GM11168 (cell line): ENCODE measurements around the gene CBFA2T2.
"Not testable (repeated sequence)": the region's sequence is repeated elsewhere in the genome, so short reads cannot be mapped to it uniquely, and the experiment has no call there.

Experiments used
- in situ Hi-C: fragments of 300-500 bp; cut with MboI; formaldehyde crosslinking; loops from one replicate; pipeline ENCODE4 v1.12.0; 2022; ENCODE audit warnings: low sequenced_read_pairs; ENCODE audit not compliant: unreplicated experiment

The CBFA2T2 gene

DNA sequence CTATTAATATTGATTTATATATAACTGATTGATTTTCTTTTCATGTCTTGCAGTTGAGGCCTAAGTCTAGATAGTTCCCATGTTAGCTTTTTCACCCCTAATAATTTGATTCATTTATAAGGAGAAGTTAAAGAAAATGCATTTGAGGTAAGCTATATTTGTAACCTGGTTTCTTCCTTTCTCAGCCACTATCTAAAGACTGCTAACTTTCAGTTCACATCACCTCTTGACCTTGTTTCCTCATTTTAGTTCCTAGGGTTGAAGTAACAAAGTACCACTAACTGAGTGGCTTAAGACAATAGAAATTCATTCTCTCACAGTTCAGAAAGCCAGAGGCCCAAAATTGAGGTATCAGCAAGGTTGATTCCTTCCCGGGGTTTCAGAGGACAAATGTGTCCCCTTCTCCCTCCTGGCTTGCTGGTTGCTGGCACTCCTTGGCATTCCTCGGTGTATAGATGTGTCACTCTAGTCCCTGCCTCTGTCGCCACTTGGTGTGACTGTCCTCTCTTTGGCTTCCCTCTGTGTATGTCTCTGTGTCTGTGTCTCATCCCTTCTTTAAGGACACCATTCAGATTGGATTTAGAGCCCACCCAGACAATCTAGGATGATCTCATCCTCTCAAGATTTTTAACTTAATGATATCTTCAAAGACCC lies 116.3 kb downstream of the CBFA2T2 start:
- in situ Hi-C loops = no loop called here

- in situ Hi-C loops = no loop called here
These were observed 119.6 kb downstream of the CBFA2T2 start for GRCh38 chr20:33609504-33609903.

GRCh38 chr20:33611106-33611505 lies 121.2 kb downstream of the CBFA2T2 start:
- in situ Hi-C loops = no loop called here

GRCh38 chr20:33612001-33612400 lies 122.1 kb downstream of the CBFA2T2 start:
- in situ Hi-C loops = no loop called here

GRCh38 chr20:33621717-33622400 lies 132.0 kb downstream of the CBFA2T2 start:
- in situ Hi-C loops = no loop called here

DNA sequence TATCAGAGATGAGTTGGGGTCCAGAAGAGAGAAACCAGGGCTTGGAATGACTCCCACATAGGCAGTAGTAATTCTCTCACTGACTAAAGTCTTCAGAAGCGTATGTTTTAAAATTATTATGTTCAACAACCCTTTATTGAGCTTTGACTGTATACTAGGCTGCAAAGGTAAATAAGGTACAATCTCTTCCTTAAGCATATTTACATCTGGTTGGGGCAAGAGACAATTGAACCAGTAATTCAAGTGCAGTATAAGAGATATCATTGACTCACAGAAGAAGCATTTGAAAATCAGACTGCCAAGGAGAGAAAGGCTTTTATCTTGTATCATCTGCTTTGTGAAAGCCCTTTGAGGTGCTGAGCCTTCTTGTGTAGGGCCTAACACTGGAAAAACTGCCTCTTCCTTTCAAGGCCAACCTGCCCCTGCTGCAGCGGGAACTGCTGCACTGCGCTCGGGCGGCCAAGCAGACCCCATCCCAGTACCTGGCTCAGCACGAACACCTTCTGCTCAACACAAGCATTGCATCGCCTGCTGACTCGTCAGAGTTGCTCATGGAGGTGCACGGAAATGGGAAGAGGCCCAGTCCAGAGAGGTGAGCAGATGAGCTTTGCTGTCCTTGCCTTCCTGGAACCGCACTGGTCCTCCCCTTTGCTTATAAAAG lies 132.9 kb downstream of the CBFA2T2 start:
- in situ Hi-C loops = no loop called here

GRCh38 chr20:33624399-33624798 lies 134.5 kb downstream of the CBFA2T2 start:
- in situ Hi-C loops = no loop called here

DNA sequence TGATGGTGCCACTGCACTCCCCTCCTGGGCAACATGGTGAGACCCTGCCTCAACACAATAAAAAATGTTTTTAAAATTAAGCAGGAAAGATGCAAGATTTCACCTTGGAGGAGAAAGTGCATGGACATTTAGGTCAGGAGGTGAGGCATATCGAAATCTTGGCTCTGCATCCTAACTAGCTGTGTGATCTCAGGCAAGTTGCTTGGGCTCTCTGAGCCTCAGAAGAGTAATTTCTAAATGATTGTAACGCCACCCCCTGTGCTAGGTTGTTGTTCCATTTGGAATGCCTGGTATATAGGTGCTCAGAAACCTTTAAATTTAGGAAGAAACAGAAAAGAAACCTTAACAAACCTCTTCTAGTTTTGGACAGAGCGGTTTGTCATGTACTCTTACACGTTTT lies 136.3 kb downstream of the CBFA2T2 start:
- in situ Hi-C loops = no loop called here

- in situ Hi-C loops = no loop called here
These were observed 137.8 kb downstream of the CBFA2T2 start for GRCh38 chr20:33627577-33628216.

DNA sequence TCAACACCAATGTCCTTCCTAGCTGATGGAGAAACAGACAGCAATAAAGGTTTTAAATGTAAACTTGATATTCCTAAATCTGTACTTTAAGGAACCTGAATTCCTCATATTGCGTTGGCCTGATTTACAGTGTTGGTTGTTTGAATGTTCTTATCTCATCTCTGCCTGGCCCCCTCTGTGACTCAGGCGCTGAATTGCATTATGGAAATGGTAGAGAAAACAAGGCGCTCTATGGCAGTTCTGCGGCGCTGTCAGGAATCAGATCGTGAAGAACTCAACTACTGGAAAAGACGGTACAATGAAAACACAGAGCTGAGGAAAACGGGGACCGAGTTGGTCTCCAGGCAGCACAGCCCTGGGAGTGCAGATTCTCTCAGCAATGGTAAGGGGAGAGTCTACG lies 139.6 kb downstream of the CBFA2T2 start:
- in situ Hi-C loops = no loop called here

GRCh38 chr20:33629979-33630378 lies 140.1 kb downstream of the CBFA2T2 start:
- in situ Hi-C loops = no loop called here

DNA sequence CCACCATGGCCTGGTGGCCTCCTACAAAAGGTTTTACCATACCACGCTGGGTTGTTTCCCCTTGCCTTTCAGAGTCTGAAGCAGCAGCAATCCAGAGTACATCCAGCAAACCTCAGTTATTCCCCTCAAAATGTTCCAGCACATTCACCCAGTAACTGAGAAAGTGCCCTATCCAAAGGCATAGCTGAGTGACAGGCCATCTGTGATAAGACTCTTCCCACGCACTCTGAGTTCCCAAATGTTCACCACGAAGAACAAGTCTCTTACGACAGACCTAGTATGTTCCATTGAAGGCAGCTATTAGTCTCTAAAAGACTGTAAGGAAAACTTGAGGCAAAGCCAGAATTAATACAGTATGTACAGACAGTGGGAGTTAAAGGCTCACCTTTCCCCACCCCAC lies 140.6 kb downstream of the CBFA2T2 start:
- in situ Hi-C loops = no loop called here

DNA sequence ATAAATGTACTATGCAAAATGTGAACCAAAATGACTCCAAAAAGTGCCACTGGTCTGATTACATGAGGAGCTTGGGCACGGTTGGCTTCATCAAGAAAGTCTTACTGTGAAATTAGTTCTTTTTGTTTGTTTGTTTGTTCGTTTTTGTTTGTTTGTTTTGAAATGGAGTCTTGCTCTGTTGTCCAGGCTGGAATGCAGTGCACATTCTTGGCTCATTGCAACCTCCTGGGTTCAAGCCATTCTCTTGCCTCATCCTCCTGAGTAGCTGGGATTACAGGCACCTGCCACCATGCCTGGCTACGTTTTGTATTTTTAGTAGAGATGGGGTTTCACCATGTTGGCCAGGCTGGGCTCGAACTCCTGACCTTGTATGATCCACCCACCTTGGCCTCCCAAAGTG lies 142.0 kb downstream of the CBFA2T2 start:
- in situ Hi-C loops = not testable (repeated sequence)

DNA sequence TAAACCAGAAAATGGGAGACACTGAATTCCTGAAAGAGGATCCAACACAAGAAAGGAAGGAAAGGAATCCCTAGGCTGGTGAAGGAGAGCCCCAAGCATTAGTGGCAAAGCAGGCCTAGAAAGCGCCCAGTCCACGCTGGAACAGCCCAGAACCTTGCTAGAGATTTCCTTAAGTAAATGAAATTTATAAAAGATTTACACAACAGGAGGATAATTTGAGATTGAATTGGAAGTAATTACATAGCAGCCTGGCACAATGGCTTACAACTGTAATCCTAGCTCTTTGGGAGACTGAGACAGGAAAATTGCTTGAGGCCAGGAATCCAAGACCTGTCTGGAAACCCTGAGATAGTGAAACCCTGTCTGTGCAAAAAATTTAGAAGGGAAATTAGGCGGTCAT lies 145.4 kb downstream of the CBFA2T2 start:
- in situ Hi-C loops = no loop called here

- in situ Hi-C loops = no loop called here
These were observed 146.9 kb downstream of the CBFA2T2 start for GRCh38 chr20:33636776-33637175.

DNA sequence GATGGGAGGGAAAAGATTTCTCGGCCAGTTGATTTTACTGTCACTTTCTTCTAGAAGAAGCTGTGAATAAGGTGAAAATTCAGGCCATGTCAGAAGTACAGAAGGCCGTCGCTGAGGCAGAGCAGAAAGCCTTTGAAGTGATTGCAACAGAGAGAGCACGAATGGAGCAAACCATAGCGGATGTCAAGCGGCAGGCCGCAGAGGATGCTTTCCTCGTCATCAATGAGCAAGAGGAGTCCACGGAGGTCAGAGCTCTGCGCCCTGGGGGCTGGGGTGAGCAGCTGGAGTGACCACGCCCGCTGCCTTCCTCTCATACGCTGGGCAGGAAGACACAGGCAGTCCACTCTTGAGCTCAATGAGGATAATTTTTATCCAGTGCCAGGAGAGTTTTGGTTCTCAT lies 150.4 kb downstream of the CBFA2T2 start:
- in situ Hi-C loops = no loop called here

GRCh38 chr20:33644313-33645071 lies 154.6 kb downstream of the CBFA2T2 start:
- in situ Hi-C loops = no loop called here

DNA sequence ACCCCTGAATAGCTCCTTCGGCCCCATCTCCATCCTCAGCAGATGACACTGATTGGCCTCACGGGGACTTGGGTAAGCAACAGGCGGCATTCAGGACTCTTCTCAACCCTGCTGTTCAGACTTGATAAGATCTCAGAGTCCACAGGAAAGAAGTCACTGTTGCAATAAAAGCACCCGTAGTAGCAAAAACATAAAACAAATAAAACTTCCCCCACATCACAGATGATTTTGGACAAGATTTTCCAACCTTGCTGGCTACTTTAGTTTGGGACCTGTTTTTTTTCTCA lies 155.1 kb downstream of the CBFA2T2 start:
- in situ Hi-C loops = no loop called here

- in situ Hi-C loops = no loop called here
These were observed 155.5 kb downstream of the CBFA2T2 start for GRCh38 chr20:33645396-33645795.

DNA sequence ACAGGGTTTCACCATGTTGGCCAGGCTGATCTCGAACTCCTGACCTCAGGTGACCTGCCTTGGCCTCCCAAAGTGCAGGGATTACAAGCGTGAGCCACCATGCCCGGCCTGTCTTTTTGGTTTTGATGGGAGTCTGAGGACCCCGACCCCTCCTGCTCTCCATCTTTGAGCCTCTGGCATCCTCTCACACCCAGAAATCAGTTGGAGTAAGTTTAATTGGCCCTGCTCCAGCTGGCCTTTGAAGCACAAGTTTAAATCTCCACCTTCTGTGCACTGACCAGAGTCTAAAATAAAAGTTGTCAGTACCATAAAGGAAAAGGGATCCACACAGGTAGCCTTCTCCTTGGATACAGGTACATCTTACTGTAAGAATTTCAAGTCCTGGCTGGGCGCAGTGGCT lies 156.3 kb downstream of the CBFA2T2 start:
- in situ Hi-C loops = no loop called here
